ENCODE data around the gene MRRF.

DNA sequence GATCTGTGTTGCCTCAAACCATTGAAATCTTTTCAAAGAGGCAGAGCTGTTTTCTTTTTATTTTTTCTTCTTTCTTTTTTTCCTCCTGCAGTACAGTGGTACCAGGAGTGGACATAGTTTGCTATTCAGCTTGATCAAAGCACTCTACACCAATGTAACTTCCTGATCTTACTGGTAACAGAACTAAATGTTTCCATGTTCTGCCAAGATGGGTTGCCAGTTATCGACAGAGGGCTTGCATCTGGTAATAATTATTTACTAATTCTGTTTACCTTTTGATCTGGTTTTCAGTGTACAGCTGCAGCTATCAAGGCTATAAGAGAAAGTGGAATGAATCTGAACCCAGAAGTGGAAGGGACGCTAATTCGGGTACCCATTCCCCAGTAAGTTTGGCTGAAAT lies 26.8 kb downstream of the MRRF start:
- no peak for TF ChIP-seq POLR2AphosphoS5 (IDR thresholded peaks at IDR 0.05; ENCODE audit: low read depth, low read length)
- TF ChIP-seq TAF1 (IDR thresholded peaks at IDR 0.05; ENCODE audit: borderline replicate concordance, insufficient read depth, low read length) = no peak
- TF ChIP-seq REST (IDR thresholded peaks at IDR 0.05; ENCODE audit: insufficient read depth in 1 of 2, low read depth in 2 of 2, low read length in 2 of 2) = no peak
